Endothelial cell of umbilical vein (primary cell): ENCODE results near the gene ZNF22. TPM values are rescaled to one million over a fixed set of nuclear protein-coding genes. Genes with fewer than 3 reads are reported as not detected.

Experiments used
- BruUV-seq: library from RNA; stranded (reverse); fragments of 400-500 nt; replicated peaks from 2 replicates; lab custom pipeline; 2021; lab: Mats Ljungman, UMichigan
- CTCF ChIA-PET: fragments of 300-600, 350-600 bp; sonication (Branson Sonifier 250); formaldehyde crosslinking; loops from one replicate; lab custom pipeline; 2021; ENCODE audit warnings: antibody characterized with exemption, inconsistent platforms; lab: Charles Lee
- POLR2A ChIA-PET: fragments of 300-600, 350-600 bp; sonication (Branson Sonifier 250); formaldehyde crosslinking; loops from one replicate; lab custom pipeline; 2021; ENCODE audit warnings: antibody characterized with exemption, inconsistent platforms; lab: Charles Lee
- DNase-seq: peaks from one replicate; pipeline ENCODE4 v3.0.0-alpha.2; 2011; ENCODE audit warnings: low read depth, low spot score
- FAIRE-seq: peaks from 2 replicates; lab custom pipeline; 2011; peaks lifted over from hg19 to GRCh38; lab: Jason Lieb, UNC
- H2AFZ ChIP-seq: 2 replicates; pipeline ENCODE4 v1.6.0; 2012; ENCODE audit warnings: low read depth, low read length, control low read depth, inconsistent platforms
- H3K27ac ChIP-seq: 2 replicates; pipeline ENCODE4 v1.5.1; 2011; ENCODE audit warnings: low read depth, mild to moderate bottlenecking, control low read depth, low read length, moderate library complexity; ENCODE audit not compliant: insufficient read depth
- H3K27me3 ChIP-seq, 2 experiments: 2 replicates each; pipeline versions ENCODE4 v1.6.0 to v1.6.1; 2011; ENCODE audit warnings: low read length in 2 of 2, mixed read lengths in 1 of 2; ENCODE audit not compliant: control insufficient read depth in 2 of 2, insufficient read depth in 2 of 2
- H3K36me3 ChIP-seq, 2 experiments: 2 replicates in 1 of 2; 3 replicates in 1 of 2; pipeline ENCODE4 v1.5.1; 2011; ENCODE audit warnings: low read length in 2 of 2, mild to moderate bottlenecking in 1 of 2, moderate library complexity in 1 of 2; ENCODE audit not compliant: control insufficient read depth in 2 of 2, insufficient read depth in 2 of 2; ENCODE audit errors: extremely low read depth in 1 of 2
- H3K4me1 ChIP-seq: 3 replicates; pipeline ENCODE4 v1.5.1; 2011; ENCODE audit warnings: mild to moderate bottlenecking, low read length; ENCODE audit not compliant: control insufficient read depth, insufficient read depth; ENCODE audit errors: extremely low read depth
- H3K4me2 ChIP-seq: 2 replicates; pipeline ENCODE4 v1.6.1; 2011; ENCODE audit warnings: low read length, control low read depth, mixed read lengths; ENCODE audit not compliant: insufficient read depth
- H3K4me3 ChIP-seq, 3 experiments: fragments of 200-600 bp in 1 of 3; sonication (generic), shearing (Covaris generic) in 1 of 3; replicated peaks in 1 of 3; 2 replicates each; pipeline ENCODE4 v1.5.1; 2011 to 2016; ENCODE audit warnings: control low read depth in 3 of 3, low read length in 3 of 3, mild to moderate bottlenecking in 2 of 3, inconsistent platforms in 1 of 3, low read depth in 1 of 3, moderate library complexity in 1 of 3; ENCODE audit not compliant: insufficient read depth in 1 of 3
- H3K79me2 ChIP-seq: 2 replicates; pipeline ENCODE4 v1.6.0; 2012; ENCODE audit warnings: low read length, inconsistent platforms; ENCODE audit not compliant: control insufficient read depth, insufficient read depth
- H3K9ac ChIP-seq: replicated peaks from 2 replicates; pipeline ENCODE3; 2011; ENCODE audit warnings: low read length, control low read depth; ENCODE audit not compliant: insufficient read depth; ENCODE audit errors: extremely low read depth
- H3K9me1 ChIP-seq: replicated peaks from 3 replicates; pipeline ENCODE4 v1.6.0; 2011; ENCODE audit warnings: mild to moderate bottlenecking, low read length; ENCODE audit not compliant: control insufficient read depth, insufficient read depth; ENCODE audit errors: extremely low read depth
- H3K9me3 ChIP-seq: replicated peaks from 2 replicates; pipeline ENCODE4 v1.5.1; 2012; ENCODE audit warnings: low read length, inconsistent platforms; ENCODE audit not compliant: control insufficient read depth, insufficient read depth
- H4K20me1 ChIP-seq: replicated peaks from 2 replicates; pipeline ENCODE3; 2011; ENCODE audit warnings: mild to moderate bottlenecking, low read length; ENCODE audit not compliant: control insufficient read depth, insufficient read depth; ENCODE audit errors: extremely low read depth
- CTCF ChIP-seq, 2 donors: IDR thresholded peaks; 1 replicate in 1 of 2; 2 replicates in 1 of 2; pipeline ENCODE4 v1.5.1; 2011; ENCODE audit warnings: low read length in 2 of 2, mild to moderate bottlenecking in 2 of 2, moderate library complexity in 2 of 2, control low read depth in 1 of 2, inconsistent platforms in 1 of 2, low read depth in 1 of 2; ENCODE audit not compliant: insufficient read depth in 1 of 2; ENCODE audit errors: extremely low read depth in 1 of 2
- EZH2 ChIP-seq: IDR thresholded peaks from 2 replicates; pipeline ENCODE4 v1.6.1; 2012; ENCODE audit warnings: borderline replicate concordance, low read depth, mild to moderate bottlenecking, moderate library complexity, low read length, inconsistent platforms; ENCODE audit not compliant: severe bottlenecking
- FOS ChIP-seq: IDR thresholded peaks from 2 replicates; pipeline ENCODE4 v1.6.1; 2011; ENCODE audit warnings: mild to moderate bottlenecking, low read length, moderate library complexity, borderline replicate concordance; ENCODE audit not compliant: insufficient read depth
- GATA2 ChIP-seq: IDR thresholded peaks from 2 replicates; pipeline ENCODE4 v1.7.0; 2011; ENCODE audit warnings: low read depth, mild to moderate bottlenecking, moderate library complexity, mixed read lengths, low read length; ENCODE audit not compliant: insufficient read length, insufficient read depth
- JUN ChIP-seq: IDR thresholded peaks from 2 replicates; pipeline ENCODE4 v1.6.1; 2011; ENCODE audit warnings: borderline replicate concordance, low read depth; ENCODE audit not compliant: insufficient read length, insufficient read depth
- MYC ChIP-seq: IDR thresholded peaks from one replicate; pipeline ENCODE4 v1.6.1; 2011; ENCODE audit warnings: mild to moderate bottlenecking, low read depth, low read length
- POLR2A ChIP-seq: IDR thresholded peaks from 2 replicates; pipeline ENCODE4 v1.6.1; 2012; ENCODE audit warnings: low read depth, mild to moderate bottlenecking, control low read depth, low read length
- POLR2AphosphoS5 ChIP-seq: IDR thresholded peaks from 2 replicates; pipeline ENCODE4 v1.6.1; 2012; ENCODE audit warnings: low read depth, mild to moderate bottlenecking, control low read depth, low read length, moderate library complexity; ENCODE audit not compliant: insufficient read depth
- dilution Hi-C: fragments of 300-500 bp; cut with MboI; formaldehyde crosslinking; loops from one replicate; pipeline ENCODE4 v1.15.0; 2019; ENCODE audit warnings: low sequenced_read_pairs; ENCODE audit not compliant: extremely low pct_ligation_motif_present
- intact Hi-C: fragments of 100-400 bp; cut with micrococcal nuclease; formaldehyde crosslinking; loops from one replicate; pipeline ENCODE4 v1.10.0; 2022
- polyA plus RNA-seq, 4 experiments: library from polyadenylated mRNA; depleted of rRNA in 3 of 4; stranded (reverse) in 3 of 4; unstranded in 1 of 4; fragments of >200 nt; gene quantifications; 2 replicates each; pipeline versions ENCODE4 v1.2.1 to v1.2.3, GENCODE V29; 2011 to 2012; ENCODE audit warnings: missing spikeins in 1 of 4
- total RNA-seq: library from RNA; stranded (reverse); gene quantifications from 2 replicates; pipeline ENCODE4 v1.2.3, GENCODE V29; 2021
- TF ChIP-seq, protein P1 (sequence below): IDR thresholded peaks from 2 replicates; pipeline ENCODE4 v1.6.1; 2011; ENCODE audit not compliant: insufficient read depth, insufficient read length

ZNF22 gene
- total and polyA plus RNA-seq, 2 donors (not counting 3 experiments of a cell fraction or from before 2014, with no cell fraction given), result 21.0 to 48.7 TPM

- intact Hi-C loops, result no loop called here
- DNase-seq (no peak), FAIRE-seq (no peak)
- Histone ChIP-seq H2AFZ (no peak overlapping the region), H3K9ac (no peak overlapping the region), H3K36me3 (no peaks in the 10 kb centered on the region), H3K4me2 (no peak overlapping the region), H3K9me1 (no peaks in the 10 kb centered on the region), H3K4me3 (no peak overlapping the region), H3K27me3 (no peaks in the 10 kb centered on the region), H3K27ac (no peak overlapping the region), H4K20me1 (no peaks in the 10 kb centered on the region), H3K79me2 (no peaks in the 10 kb centered on the region), H3K4me1 (no peaks in the 10 kb centered on the region), H3K9me3 (no peaks in the 10 kb centered on the region)
- dilution Hi-C loops, result no loop called here
- TF ChIP-seq POLR2A, result no peak
- TF ChIP-seq CTCF (IDR thresholded peaks at IDR 0.05; ENCODE audit: extremely low read depth in 1 of 2, insufficient read depth in 1 of 2, low read depth in 1 of 2, low read length in 2 of 2), result peak in 1 of 2 donors; percentile 13
- ChIA-PET CTCF (interaction anchor here (0.6 to 2.1 kb wide), 9 partner anchors 9 to 35 kb away, joined by 3 to 9 read pairs (median 4); partner anchors contain the start of gene DEPP1), POLR2A (interaction anchor here (1.4 kb wide), 1 partner anchor 11 kb away, joined by 5 read pairs; the partner anchor contains the start of gene DEPP1)
- BruUV-seq, result no TSS peak
These were observed 33.8 kb upstream of the ZNF22 start for GRCh38 chr10:44966816-44967509.

GRCh38 chr10:44967616-44968015 lies 33.1 kb upstream of the ZNF22 start:
- no peaks in the 10 kb centered on the region for H3K4me1 ChIP-seq
- H3K27ac ChIP-seq, result no peak overlapping the region
- dilution Hi-C loops, result no loop called here
- intact Hi-C loops, result no loop called here
- no peak overlapping the region for H3K4me2 ChIP-seq
- BruUV-seq, result no TSS peak
- no peak overlapping the region for H2AFZ ChIP-seq
- H3K9me1 ChIP-seq, result no peaks in the 10 kb centered on the region
- ChIA-PET CTCF (interaction anchor here (0.6 to 2.1 kb wide), 5 partner anchors 8 to 34 kb away, joined by 3 to 9 read pairs (median 4); no protein-coding TSS in a partner anchor), POLR2A (interaction anchor here (1.4 kb wide), 1 partner anchor 11 kb away, joined by 5 read pairs; the partner anchor contains the start of gene DEPP1)
- H3K79me2 ChIP-seq, result no peaks in the 10 kb centered on the region
- no peaks in the 10 kb centered on the region for H3K36me3 ChIP-seq
- TF ChIP-seq POLR2A (no peak), MYC (no peak), FOS (no peak), JUN (no peak), GATA2 (no peak), EZH2 (no peak), POLR2AphosphoS5 (no peak), CTCF (IDR thresholded peaks at IDR 0.05; ENCODE audit: extremely low read depth in 1 of 2, insufficient read depth in 1 of 2, low read depth in 1 of 2, low read length in 2 of 2) (no peak)
- TF ChIP-seq, protein P1, sequence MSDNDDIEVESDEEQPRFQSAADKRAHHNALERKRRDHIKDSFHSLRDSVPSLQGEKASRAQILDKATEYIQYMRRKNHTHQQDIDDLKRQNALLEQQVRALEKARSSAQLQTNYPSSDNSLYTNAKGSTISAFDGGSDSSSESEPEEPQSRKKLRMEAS, result no peak
- FAIRE-seq (no peak), DNase-seq (no peak)
- no peaks in the 10 kb centered on the region for H4K20me1 ChIP-seq
- no peaks in the 10 kb centered on the region for H3K9me3 ChIP-seq
- H3K27me3 ChIP-seq, result no peaks in the 10 kb centered on the region
- no peak overlapping the region for H3K4me3 ChIP-seq
- no peak overlapping the region for H3K9ac ChIP-seq
